Measurements from ENCODE around the gene GPC6.

- TF ChIP-seq CTCF (IDR thresholded peaks at IDR 0.05 in 2 of 3, conservative IDR thresholded peaks at IDR 0.05 in 1 of 3; ENCODE audit: insufficient read depth in 2 of 3, low read depth in 1 of 3, low read length in 3 of 3) (no peak), POLR2AphosphoS5 (IDR thresholded peaks at IDR 0.05; ENCODE audit: control insufficient read depth, insufficient read depth, low read depth, low read length) (no peak), TFAM (CRISPR knock-in tag; conservative IDR thresholded peaks at IDR 0.05) (no peak), RBM17 (IDR thresholded peaks at IDR 0.05; ENCODE audit: borderline replicate concordance, low read depth, low read length) (no peak), RCOR1 (IDR thresholded peaks at IDR 0.05; ENCODE audit: borderline replicate concordance in 1 of 2, low read depth in 2 of 2, low read length in 2 of 2) (no peak), MECOM (CRISPR knock-in tag; IDR thresholded peaks at IDR 0.05) (no peak), MEIS2 (IDR thresholded peaks at IDR 0.05; ENCODE audit: partially characterized antibody) (no peak), POLR2A (conservative IDR thresholded peaks at IDR 0.05) (no peak)
Measured at GRCh38 chr13:94412870-94413597, 1186.4 kb downstream of the GPC6 start.
